T-helper 1 cell treated with Interleukin-12 subunit alpha and Interleukin-12 subunit beta and Interleukin-4 antibody, amounts not matched to agents 30 ng/mL and 1 ng/mL, for 36 hours (primary cell): ENCODE results near the gene ZPBP2. TPM values are rescaled to one million over a fixed set of nuclear protein-coding genes. Genes with fewer than 3 reads are reported as not detected.

Source experiments
- intact Hi-C: fragments of 100-400 bp; cut with micrococcal nuclease; formaldehyde crosslinking; loops from one replicate; pipeline ENCODE4 v1.15.1; 2024
- total RNA-seq: library from RNA; stranded (reverse); gene quantifications from 2 replicates; pipeline ENCODE4 v1.2.3, GENCODE V29; 2022

The ZPBP2 gene
- total RNA-seq, 1 donor from 2014 or later, result not detected

GRCh38 chr17:39908789-39909352 is 40.9 kb downstream of the ZPBP2 start:
- intact Hi-C loops, result no loop called here

GRCh38 chr17:39913989-39914388 is 46.0 kb downstream of the ZPBP2 start:
- intact Hi-C loops, result no loop called here

GRCh38 chr17:39915559-39915958 is 47.6 kb downstream of the ZPBP2 start:
- intact Hi-C loops, result no loop called here

GRCh38 chr17:39916918-39917317 is 48.9 kb downstream of the ZPBP2 start:
- intact Hi-C loops, result no loop called here

- intact Hi-C loops, result no loop called here
Observed at GRCh38 chr17:39919087-39919683, 51.2 kb downstream of the ZPBP2 start.

GRCh38 chr17:39920218-39921210 is 52.5 kb downstream of the ZPBP2 start:
- intact Hi-C loops, result no loop called here

- intact Hi-C loops, result no loop called here
Observed at GRCh38 chr17:39921323-39921722, 53.3 kb downstream of the ZPBP2 start.

- intact Hi-C loops, result no loop called here
Observed at GRCh38 chr17:39922006-39922405, 54.0 kb downstream of the ZPBP2 start.

GRCh38 chr17:39923230-39923629 is 55.2 kb downstream of the ZPBP2 start:
- intact Hi-C loops, result no loop called here

- intact Hi-C loops, result no loop called here
Observed at GRCh38 chr17:39923836-39924690, 56.1 kb downstream of the ZPBP2 start.

- intact Hi-C loops, result loop anchor here (5.0 kb wide), 1 partner anchor 522 kb away; the partner anchor contains the start of gene FBXL20
Observed at GRCh38 chr17:39924691-39925055, 56.7 kb downstream of the ZPBP2 start.

- intact Hi-C loops, result loop anchor here (1.0 to 5.0 kb wide), 7 partner anchors 7 to 523 kb away; partner anchors contain the start of genes FBXL20 and GSDMB
Observed at GRCh38 chr17:39925282-39926134, 57.5 kb downstream of the ZPBP2 start.

- intact Hi-C loops, result loop anchor here (1.0 to 5.0 kb wide), 7 partner anchors 8 to 524 kb away; partner anchors contain the start of genes FBXL20 and GSDMB
Observed at GRCh38 chr17:39926135-39926587, 58.2 kb downstream of the ZPBP2 start.

- intact Hi-C loops, result loop anchor here (1.0 to 5.0 kb wide), 17 partner anchors 8 to 524 kb away; partner anchors contain the start of genes CDC6, CDK12, FBXL20 and GSDMB
Observed at GRCh38 chr17:39926588-39927100, 58.6 kb downstream of the ZPBP2 start.

Other genes starting within 250 kb of the ZPBP2 start
- not detected in 2 replicates for gene PPP1R1B, start 241.2 kb upstream of the ZPBP2 start, total RNA-seq
- gene STARD3, start 231.1 kb upstream of the ZPBP2 start, total RNA-seq, result 68.4 and 70.6 TPM in 2 replicates
- 1.6 and 1.7 TPM in 2 replicates for gene TCAP, start 202.9 kb upstream of the ZPBP2 start, total RNA-seq
- not detected in 2 replicates for gene PNMT, start 199.7 kb upstream of the ZPBP2 start, total RNA-seq
- 22.1 and 22.2 TPM in 2 replicates for gene PGAP3, start 180.1 kb upstream of the ZPBP2 start, total RNA-seq
- 3.3 and 4.5 TPM in 2 replicates for gene ERBB2, start 168.1 kb upstream of the ZPBP2 start, total RNA-seq
- gene MIEN1, start 137.7 kb upstream of the ZPBP2 start, total RNA-seq, result 45.6 and 46.4 TPM in 2 replicates
- 0.86 and 0.95 TPM in 2 replicates for gene GRB7, start 130.3 kb upstream of the ZPBP2 start, total RNA-seq
- 36.1 and 37.6 TPM in 2 replicates for gene IKZF3, start 3.9 kb upstream of the ZPBP2 start, total RNA-seq
- gene GSDMB, start 50.4 kb downstream of the ZPBP2 start, total RNA-seq, result 87.5 and 92.1 TPM in 2 replicates
- gene ORMDL3, start 59.4 kb downstream of the ZPBP2 start, total RNA-seq, result 243 and 250 TPM in 2 replicates
- gene LRRC3C, start 59.5 kb downstream of the ZPBP2 start, total RNA-seq, result not detected in 2 replicates
- gene GSDMA, start 94.8 kb downstream of the ZPBP2 start, total RNA-seq, result 2.5 and 2.8 TPM in 2 replicates
- gene PSMD3, start 112.6 kb downstream of the ZPBP2 start, total RNA-seq, result 130 and 132 TPM in 2 replicates
- not detected in 2 replicates for gene CSF3, start 147.2 kb downstream of the ZPBP2 start, total RNA-seq
- 90.9 and 107 TPM in 2 replicates for gene MED24, start 186.2 kb downstream of the ZPBP2 start, total RNA-seq
- 1.6 and 1.8 TPM in 2 replicates for gene THRA, start 194.8 kb downstream of the ZPBP2 start, total RNA-seq
- 3.3 and 3.7 TPM in 2 replicates for gene NR1D1, start 232.4 kb downstream of the ZPBP2 start, total RNA-seq